Measurements from ENCODE around the gene RILP. TPM values are rescaled to one million over a fixed set of nuclear protein-coding genes. Genes with fewer than 3 reads are reported as not detected.

RILP gene
- polyA plus RNA-seq, 1 donor: 9.0 TPM

GRCh38 chr17:1617620-1618174, 32.0 kb downstream of the RILP start:
- Histone ChIP-seq H3K4me3 (ENCODE audit: low read length) (no peak overlapping the region), H3K4me1 (ENCODE audit: control insufficient read depth, insufficient read depth, low read length) (peaks cover 14% of the 10 kb centered on the region), H3K36me3 (ENCODE audit: control insufficient read depth, insufficient read depth, low read length) (peaks cover 43% of the 10 kb centered on the region), H3K9me3 (ENCODE audit: control insufficient read depth, low read depth, low read length) (no peaks in the 10 kb centered on the region), H3K27ac (ENCODE audit: low read length) (peak overlapping the region; percentile 80), H3K27me3 (ENCODE audit: control insufficient read depth, insufficient read depth, low read length) (no peaks in the 10 kb centered on the region)
- WGBS (ENCODE audit: insufficient coverage, low lambda C conversion rate): no CpG with 5 or more reads among the region's 20 CpGs
- DNase-seq: peak; percentile 94 to 97

GRCh38 chr17:1616101-1616500, 33.6 kb downstream of the RILP start:
- no peak for DNase-seq
- Histone ChIP-seq H3K4me1 (ENCODE audit: control insufficient read depth, insufficient read depth, low read length) (peaks cover 11% of the 10 kb centered on the region), H3K27ac (ENCODE audit: low read length) (no peak overlapping the region), H3K9me3 (ENCODE audit: control insufficient read depth, low read depth, low read length) (no peaks in the 10 kb centered on the region), H3K4me3 (ENCODE audit: low read length) (no peak overlapping the region), H3K36me3 (ENCODE audit: control insufficient read depth, insufficient read depth, low read length) (peaks cover 42% of the 10 kb centered on the region), H3K27me3 (ENCODE audit: control insufficient read depth, insufficient read depth, low read length) (no peaks in the 10 kb centered on the region)
- 100% methylated on average over 1 of the region's 13 CpGs for WGBS (ENCODE audit: insufficient coverage, low lambda C conversion rate)

- H3K9me3 ChIP-seq (ENCODE audit: control insufficient read depth, low read depth, low read length): no peaks in the 10 kb centered on the region
- no peaks in the 10 kb centered on the region for H3K4me1 ChIP-seq (ENCODE audit: control insufficient read depth, insufficient read depth, low read length)
- no peaks in the 10 kb centered on the region for H3K27me3 ChIP-seq (ENCODE audit: control insufficient read depth, insufficient read depth, low read length)
- H3K4me3 ChIP-seq (ENCODE audit: low read length): no peak overlapping the region
- H3K27ac ChIP-seq (ENCODE audit: low read length): no peak overlapping the region
- DNase-seq: no peak
- WGBS (ENCODE audit: insufficient coverage, low lambda C conversion rate): no CpG with 5 or more reads among the region's 16 CpGs
- peaks cover 46% of the 10 kb centered on the region for H3K36me3 ChIP-seq (ENCODE audit: control insufficient read depth, insufficient read depth, low read length)
Measured at GRCh38 chr17:1612400-1612799, 37.3 kb downstream of the RILP start.

GRCh38 chr17:1611715-1612114, 38.0 kb downstream of the RILP start:
- H3K36me3 ChIP-seq (ENCODE audit: control insufficient read depth, insufficient read depth, low read length): peaks cover 52% of the 10 kb centered on the region
- no peak for DNase-seq
- whole genome bisulfite sequencing (ENCODE audit: insufficient coverage, low lambda C conversion rate): 33% methylated on average over 1 of the region's 10 CpGs
- H3K27ac ChIP-seq (ENCODE audit: low read length): no peak overlapping the region
- no peaks in the 10 kb centered on the region for H3K27me3 ChIP-seq (ENCODE audit: control insufficient read depth, insufficient read depth, low read length)
- H3K4me3 ChIP-seq (ENCODE audit: low read length): no peak overlapping the region
- no peaks in the 10 kb centered on the region for H3K9me3 ChIP-seq (ENCODE audit: control insufficient read depth, low read depth, low read length)
- H3K4me1 ChIP-seq (ENCODE audit: control insufficient read depth, insufficient read depth, low read length): no peaks in the 10 kb centered on the region

GRCh38 chr17:1608676-1609075, 41.0 kb downstream of the RILP start:
- no peak overlapping the region for H3K27ac ChIP-seq (ENCODE audit: low read length)
- H3K4me3 ChIP-seq (ENCODE audit: low read length): no peak overlapping the region
- H3K27me3 ChIP-seq (ENCODE audit: control insufficient read depth, insufficient read depth, low read length): no peaks in the 10 kb centered on the region
- H3K9me3 ChIP-seq (ENCODE audit: control insufficient read depth, low read depth, low read length): no peaks in the 10 kb centered on the region
- DNase-seq: no peak
- H3K4me1 ChIP-seq (ENCODE audit: control insufficient read depth, insufficient read depth, low read length): no peaks in the 10 kb centered on the region
- 92% methylated on average over 2 of the region's 7 CpGs for WGBS (ENCODE audit: insufficient coverage, low lambda C conversion rate)
- H3K36me3 ChIP-seq (ENCODE audit: control insufficient read depth, insufficient read depth, low read length): peaks cover 47% of the 10 kb centered on the region

- WGBS (ENCODE audit: insufficient coverage, low lambda C conversion rate): no CpG with 5 or more reads among the region's 5 CpGs
Measured at GRCh38 chr17:1607971-1608320, 41.7 kb downstream of the RILP start.

GRCh38 chr17:1606352-1606985, 43.2 kb downstream of the RILP start:
- WGBS (ENCODE audit: insufficient coverage, low lambda C conversion rate): no CpG with 5 or more reads among the region's 26 CpGs
- DNase-seq: no peak
- H3K9me3 ChIP-seq (ENCODE audit: control insufficient read depth, low read depth, low read length): peaks cover 9% of the 10 kb centered on the region
- no peaks in the 10 kb centered on the region for H3K4me1 ChIP-seq (ENCODE audit: control insufficient read depth, insufficient read depth, low read length)
- H3K27me3 ChIP-seq (ENCODE audit: control insufficient read depth, insufficient read depth, low read length): no peaks in the 10 kb centered on the region
- peaks cover 38% of the 10 kb centered on the region for H3K36me3 ChIP-seq (ENCODE audit: control insufficient read depth, insufficient read depth, low read length)
- no peak overlapping the region for H3K27ac ChIP-seq (ENCODE audit: low read length)
- H3K4me3 ChIP-seq (ENCODE audit: low read length): no peak overlapping the region

More at GRCh38 chr17:1607971-1608320, 41.7 kb downstream of the RILP start:
- Histone ChIP-seq H3K9me3 (ENCODE audit: control insufficient read depth, low read depth, low read length) (no peaks in the 10 kb centered on the region), H3K4me1 (ENCODE audit: control insufficient read depth, insufficient read depth, low read length) (no peaks in the 10 kb centered on the region), H3K27me3 (ENCODE audit: control insufficient read depth, insufficient read depth, low read length) (no peaks in the 10 kb centered on the region), H3K36me3 (ENCODE audit: control insufficient read depth, insufficient read depth, low read length) (peaks cover 40% of the 10 kb centered on the region), H3K4me3 (ENCODE audit: low read length) (no peak overlapping the region), H3K27ac (ENCODE audit: low read length) (no peak overlapping the region)
- DNase-seq: no peak

GRCh38 chr17:1605681-1606351, 43.9 kb downstream of the RILP start:
- Histone ChIP-seq H3K27ac (ENCODE audit: low read length) (no peak overlapping the region), H3K36me3 (ENCODE audit: control insufficient read depth, insufficient read depth, low read length) (peaks cover 34% of the 10 kb centered on the region), H3K4me3 (ENCODE audit: low read length) (no peak overlapping the region), H3K9me3 (ENCODE audit: control insufficient read depth, low read depth, low read length) (peaks cover 12% of the 10 kb centered on the region), H3K27me3 (ENCODE audit: control insufficient read depth, insufficient read depth, low read length) (no peaks in the 10 kb centered on the region), H3K4me1 (ENCODE audit: control insufficient read depth, insufficient read depth, low read length) (no peaks in the 10 kb centered on the region)
- no peak for DNase-seq
- no CpG with 5 or more reads among the region's 19 CpGs for WGBS (ENCODE audit: insufficient coverage, low lambda C conversion rate)

- H3K27ac ChIP-seq (ENCODE audit: low read length): no peak overlapping the region
- H3K27me3 ChIP-seq (ENCODE audit: control insufficient read depth, insufficient read depth, low read length): no peaks in the 10 kb centered on the region
- no peak overlapping the region for H3K4me3 ChIP-seq (ENCODE audit: low read length)
- WGBS (ENCODE audit: insufficient coverage, low lambda C conversion rate): 60% methylated on average over 1 of the region's 35 CpGs
- no peak for DNase-seq
- no peaks in the 10 kb centered on the region for H3K4me1 ChIP-seq (ENCODE audit: control insufficient read depth, insufficient read depth, low read length)
- H3K9me3 ChIP-seq (ENCODE audit: control insufficient read depth, low read depth, low read length): peaks cover 12% of the 10 kb centered on the region
- H3K36me3 ChIP-seq (ENCODE audit: control insufficient read depth, insufficient read depth, low read length): peaks cover 29% of the 10 kb centered on the region
Measured at GRCh38 chr17:1604831-1605528, 44.7 kb downstream of the RILP start.

- Histone ChIP-seq H3K4me1 (ENCODE audit: control insufficient read depth, insufficient read depth, low read length) (peaks cover 16% of the 10 kb centered on the region), H3K36me3 (ENCODE audit: control insufficient read depth, insufficient read depth, low read length) (peaks cover 18% of the 10 kb centered on the region), H3K4me3 (ENCODE audit: low read length) (no peak overlapping the region), H3K27ac (ENCODE audit: low read length) (no peak overlapping the region), H3K27me3 (ENCODE audit: control insufficient read depth, insufficient read depth, low read length) (no peaks in the 10 kb centered on the region), H3K9me3 (ENCODE audit: control insufficient read depth, low read depth, low read length) (peaks cover 12% of the 10 kb centered on the region)
- no peak for DNase-seq
- WGBS (ENCODE audit: insufficient coverage, low lambda C conversion rate): 90% methylated on average over 2 of the region's 14 CpGs
Measured at GRCh38 chr17:1601571-1601970, 48.1 kb downstream of the RILP start.

Measured in large intestine (tissue), 3 donors.